Left kidney (tissue), 8 donors: Measurements from ENCODE around the gene CEBPG. TPM values are rescaled to one million over a fixed set of nuclear protein-coding genes. Genes with fewer than 3 reads are reported as not detected.

ENCODE experiments used
- DNase-seq: peaks from one replicate; pipeline ENCODE4 v3.0.0-alpha.2; 2013
- long read RNA-seq, 8 donors: transcript quantifications; one replicate each; lab custom pipeline, GENCODE V29; 2026
- polyA plus RNA-seq: library from polyadenylated mRNA; unstranded; fragments of 120-200 nt; gene quantifications from one replicate; pipeline ENCODE4 v1.2.1, GENCODE V29; 2013; ENCODE audit not compliant: insufficient read length

CEBPG gene
- 25.6 TPM for polyA plus RNA-seq
- long read RNA-seq, donor 1, full-length matches to known transcripts, result 20 of 20 reads
- long read RNA-seq, donor 1, partial matches to known transcripts, result 0 of 20 reads
- long read RNA-seq, donor 1, other reads (novel, unspliced or antisense), result 0 of 20 reads
- long read RNA-seq, donor 2, full-length matches to known transcripts, result 12 of 12 reads
- long read RNA-seq, donor 2, partial matches to known transcripts, result 0 of 12 reads
- long read RNA-seq, donor 2, other reads (novel, unspliced or antisense), result 0 of 12 reads
- long read RNA-seq, donor 3, full-length matches to known transcripts, result 15 of 15 reads
- long read RNA-seq, donor 3, partial matches to known transcripts, result 0 of 15 reads
- long read RNA-seq, donor 3, other reads (novel, unspliced or antisense), result 0 of 15 reads
- long read RNA-seq, donor 4, full-length matches to known transcripts, result 3 of 3 reads
- long read RNA-seq, donor 4, partial matches to known transcripts, result 0 of 3 reads
- long read RNA-seq, donor 4, other reads (novel, unspliced or antisense), result 0 of 3 reads
- long read RNA-seq, donor 5, full-length matches to known transcripts, result 18 of 18 reads
- long read RNA-seq, donor 5, partial matches to known transcripts, result 0 of 18 reads
- long read RNA-seq, donor 5, other reads (novel, unspliced or antisense), result 0 of 18 reads
- long read RNA-seq, donor 6, full-length matches to known transcripts, result 14 of 14 reads
- long read RNA-seq, donor 6, partial matches to known transcripts, result 0 of 14 reads
- long read RNA-seq, donor 6, other reads (novel, unspliced or antisense), result 0 of 14 reads
- long read RNA-seq, donor 7, full-length matches to known transcripts, result 22 of 22 reads
- long read RNA-seq, donor 7, partial matches to known transcripts, result 0 of 22 reads
- long read RNA-seq, donor 7, other reads (novel, unspliced or antisense), result 0 of 22 reads
- long read RNA-seq, donor 8, full-length matches to known transcripts, result 7 of 7 reads
- long read RNA-seq, donor 8, partial matches to known transcripts, result 0 of 7 reads
- long read RNA-seq, donor 8, other reads (novel, unspliced or antisense), result 0 of 7 reads

GRCh38 chr19:33373453-33374235 lies at the start of gene CEBPG:
Gene CEBPG (plus strand): TSS chr19:33373709. CDS start chr19:33379240, 5,531 bp downstream.
- peak; percentile 89 for DNase-seq

GRCh38 chr19:33324628-33325027 lies 48.9 kb upstream of the CEBPG start:
- no peak for DNase-seq

GRCh38 chr19:33325920-33326319 lies 47.6 kb upstream of the CEBPG start:
- no peak for DNase-seq

GRCh38 chr19:33329060-33329459 lies 44.4 kb upstream of the CEBPG start:
- no peak for DNase-seq

- DNase-seq, result no peak
Observed at GRCh38 chr19:33329736-33330135, 43.8 kb upstream of the CEBPG start.

- DNase-seq, result no peak
Observed at GRCh38 chr19:33332248-33332647, 41.3 kb upstream of the CEBPG start.

- DNase-seq, result no peak
Observed at GRCh38 chr19:33333151-33333550, 40.4 kb upstream of the CEBPG start.

- DNase-seq, result no peak
Observed at GRCh38 chr19:33333642-33334041, 39.9 kb upstream of the CEBPG start.

- DNase-seq, result no peak
Observed at GRCh38 chr19:33334271-33334670, 39.2 kb upstream of the CEBPG start.

GRCh38 chr19:33335446-33335845 lies 38.1 kb upstream of the CEBPG start:
- DNase-seq, result no peak

- no peak for DNase-seq
Observed at GRCh38 chr19:33339016-33339984, 34.2 kb upstream of the CEBPG start.

- DNase-seq, result no peak
Observed at GRCh38 chr19:33340991-33341390, 32.5 kb upstream of the CEBPG start.

GRCh38 chr19:33343301-33343700 lies 30.2 kb upstream of the CEBPG start:
- no peak for DNase-seq

GRCh38 chr19:33343859-33344572 lies 29.5 kb upstream of the CEBPG start:
- DNase-seq, result no peak

- DNase-seq, result no peak
Observed at GRCh38 chr19:33344573-33344925, 29.0 kb upstream of the CEBPG start.

- DNase-seq, result no peak
Observed at GRCh38 chr19:33345163-33345562, 28.3 kb upstream of the CEBPG start.

- no peak for DNase-seq
Observed at GRCh38 chr19:33346665-33347064, 26.8 kb upstream of the CEBPG start.

- no peak for DNase-seq
Observed at GRCh38 chr19:33347300-33347699, 26.2 kb upstream of the CEBPG start.

- no peak for DNase-seq
Observed at GRCh38 chr19:33348301-33349010, 25.1 kb upstream of the CEBPG start.
